Measurements from ENCODE around the gene TMA7.

GRCh38 chr3:48456456-48456855 lies 16.4 kb downstream of the TMA7 start:
- no peak for TF ChIP-seq CTCF (conservative IDR thresholded peaks at IDR 0.05; ENCODE audit: low read length)
- no peak for TF ChIP-seq EZH2phosphoT487 (IDR thresholded peaks at IDR 0.05; ENCODE audit: borderline replicate concordance)
